Keratinocyte (primary cell): ENCODE data around the gene INTS1. TPM values are rescaled to one million over a fixed set of nuclear protein-coding genes. Genes with fewer than 3 reads are reported as not detected.

Source experiments
- DNase-seq: peaks from one replicate; pipeline ENCODE4 v3.0.0-alpha.2; 2011; ENCODE audit warnings: low read depth, missing footprints, low spot score
- FAIRE-seq: peaks from 2 replicates; lab custom pipeline; 2011; peaks lifted over from hg19 to GRCh38; lab: Jason Lieb, UNC
- H2AFZ ChIP-seq: 2 replicates; pipeline ENCODE4 v1.6.0; 2012; ENCODE audit warnings: low read length, control low read depth, inconsistent platforms; ENCODE audit not compliant: control insufficient read depth
- H3K27ac ChIP-seq: 2 replicates; pipeline ENCODE4 v1.5.1; 2011; ENCODE audit warnings: low read length; ENCODE audit not compliant: control insufficient read depth, insufficient read depth
- H3K27me3 ChIP-seq: 3 replicates; pipeline ENCODE4 v1.6.0; 2011; ENCODE audit warnings: low read length; ENCODE audit not compliant: control insufficient read depth, insufficient read depth; ENCODE audit errors: extremely low read depth
- H3K36me3 ChIP-seq, 2 experiments: 2 replicates in 1 of 2; 3 replicates in 1 of 2; pipeline ENCODE4 v1.5.1; 2011; ENCODE audit warnings: low read length in 2 of 2, mild to moderate bottlenecking in 1 of 2; ENCODE audit not compliant: control insufficient read depth in 2 of 2, insufficient read depth in 2 of 2; ENCODE audit errors: extremely low read depth in 1 of 2
- H3K4me1 ChIP-seq: 3 replicates; pipeline ENCODE4 v1.5.1; 2011; ENCODE audit warnings: low read length; ENCODE audit not compliant: control insufficient read depth, insufficient read depth; ENCODE audit errors: extremely low read depth
- H3K4me2 ChIP-seq: 3 replicates; pipeline ENCODE4 v1.6.0; 2011; ENCODE audit warnings: low read depth, low read length; ENCODE audit not compliant: control insufficient read depth, insufficient read depth; ENCODE audit errors: extremely low read depth
- H3K4me3 ChIP-seq, 3 experiments: fragments of 200-600 bp in 1 of 3; sonication (generic) in 1 of 3; 2 replicates in 2 of 3; 3 replicates in 1 of 3; pipeline ENCODE4 v1.5.1; 2011 to 2016; ENCODE audit warnings: low read length in 3 of 3, mild to moderate bottlenecking in 3 of 3, control low read depth in 2 of 3, inconsistent platforms in 1 of 3, low read depth in 1 of 3, mixed read lengths in 1 of 3, mixed run types in 1 of 3, moderate library complexity in 1 of 3; ENCODE audit not compliant: control insufficient read depth in 2 of 3, insufficient read depth in 2 of 3; ENCODE audit errors: extremely low read depth in 1 of 3
- H3K79me2 ChIP-seq: 2 replicates; pipeline ENCODE4 v1.6.0; 2012; ENCODE audit warnings: low read length; ENCODE audit not compliant: control insufficient read depth, insufficient read depth
- H3K9ac ChIP-seq: 3 replicates; pipeline ENCODE4 v1.6.0; 2011; ENCODE audit warnings: low read length; ENCODE audit not compliant: control insufficient read depth, insufficient read depth; ENCODE audit errors: extremely low read depth
- H3K9me1 ChIP-seq: 3 replicates; pipeline ENCODE4 v1.6.0; 2011; ENCODE audit warnings: low read length; ENCODE audit not compliant: control insufficient read depth, insufficient read depth; ENCODE audit errors: extremely low read depth
- H3K9me3 ChIP-seq: 2 replicates; pipeline ENCODE4 v1.5.1; 2012; ENCODE audit warnings: low read depth, low read length; ENCODE audit not compliant: control insufficient read depth
- H4K20me1 ChIP-seq: 3 replicates; pipeline ENCODE4 v1.6.0; 2011; ENCODE audit warnings: low read length; ENCODE audit not compliant: control insufficient read depth, insufficient read depth; ENCODE audit errors: extremely low read depth
- CTCF ChIP-seq, 3 experiments: IDR thresholded peaks in 1 of 3; conservative IDR thresholded peaks in 1 of 3; optimal IDR thresholded peaks in 1 of 3; 2 replicates in 2 of 3; 3 replicates in 1 of 3; pipeline versions ENCODE3 to v1.5.1; 2011; ENCODE audit warnings: low read length in 3 of 3, mild to moderate bottlenecking in 3 of 3, moderate library complexity in 2 of 3, control low read depth in 1 of 3, inconsistent platforms in 1 of 3; ENCODE audit not compliant: insufficient read depth in 2 of 3; ENCODE audit errors: extremely low read depth in 1 of 3
- EZH2 ChIP-seq: IDR thresholded peaks from one replicate; pipeline ENCODE4 v1.6.1; 2012; ENCODE audit warnings: inconsistent platforms, mild to moderate bottlenecking, low read length, moderate library complexity
- dilution Hi-C: fragments of 300-500 bp; cut with MboI; formaldehyde crosslinking; loops from one replicate; pipeline ENCODE4 v1.7.0; 2020; ENCODE audit warnings: low sequenced_read_pairs; ENCODE audit not compliant: extremely low pct_ligation_motif_present
- polyA plus RNA-seq, 5 experiments: library from polyadenylated mRNA; depleted of rRNA in 3 of 5; stranded (reverse) in 3 of 5; stranded (forward) in 1 of 5; unstranded in 1 of 5; fragments of >200 nt; gene quantifications; 1 replicate in 1 of 5; 2 replicates in 3 of 5; 3 replicates in 1 of 5; pipeline versions ENCODE4 v1.2.1 to v1.2.3, GENCODE V29; 2011 to 2012; ENCODE audit warnings: missing spikeins in 2 of 5, low read depth in 1 of 5, low replicate concordance in 1 of 5

The INTS1 gene
- polyA plus RNA-seq, 1 donor (not counting 4 experiments of a cell fraction or from before 2014, with no cell fraction given) = 10.6 TPM

GRCh38 chr7:1542329-1542728, 38.1 kb upstream of the INTS1 start:
- Histone ChIP-seq H3K27me3 (no peaks in the 10 kb centered on the region), H3K27ac (no peak overlapping the region), H3K4me3 (no peak overlapping the region), H3K36me3 (peaks cover 0 to 14% of the 10 kb centered on the region in 2 experiments), H3K9me3 (no peaks in the 10 kb centered on the region), H3K79me2 (peaks cover 21% of the 10 kb centered on the region), H3K4me1 (peaks cover 26% of the 10 kb centered on the region), H3K9ac (no peak overlapping the region), H3K4me2 (no peak overlapping the region), H4K20me1 (peaks cover 9% of the 10 kb centered on the region), H2AFZ (no peak overlapping the region), H3K9me1 (no peaks in the 10 kb centered on the region)
- dilution Hi-C loops = no loop called here
- DNase-seq = no peak
- TF ChIP-seq CTCF (optimal IDR thresholded peaks at IDR 0.05 in 1 of 3, IDR thresholded peaks at IDR 0.05 in 1 of 3, conservative IDR thresholded peaks at IDR 0.05 in 1 of 3; ENCODE audit: extremely low read depth in 1 of 3, insufficient read depth in 2 of 3, low read length in 3 of 3) = no peak
- TF ChIP-seq EZH2 = no peak
- no peak for FAIRE-seq

GRCh38 chr7:1541431-1542162, 37.4 kb upstream of the INTS1 start:
- H3K9me3 ChIP-seq = no peaks in the 10 kb centered on the region
- peaks cover 32% of the 10 kb centered on the region for H3K4me1 ChIP-seq
- no peak overlapping the region for H3K9ac ChIP-seq
- no peaks in the 10 kb centered on the region for H3K27me3 ChIP-seq
- H3K36me3 ChIP-seq = peaks cover under 1 to 14% of the 10 kb centered on the region in 2 experiments
- dilution Hi-C loops = no loop called here
- no peak overlapping the region for H3K27ac ChIP-seq
- TF ChIP-seq EZH2 (no peak), CTCF (optimal IDR thresholded peaks at IDR 0.05 in 1 of 3, IDR thresholded peaks at IDR 0.05 in 1 of 3, conservative IDR thresholded peaks at IDR 0.05 in 1 of 3; ENCODE audit: extremely low read depth in 1 of 3, insufficient read depth in 2 of 3, low read length in 3 of 3) (no peak)
- no peak for DNase-seq
- H3K4me3 ChIP-seq = no peak overlapping the region
- H3K4me2 ChIP-seq = no peak overlapping the region
- H3K79me2 ChIP-seq = peaks cover 26% of the 10 kb centered on the region
- FAIRE-seq = no peak
- H4K20me1 ChIP-seq = peaks cover 9% of the 10 kb centered on the region
- H3K9me1 ChIP-seq = no peaks in the 10 kb centered on the region
- H2AFZ ChIP-seq = no peak overlapping the region
